ENCODE measurements around the gene KIF11. TPM values are rescaled to one million over a fixed set of nuclear protein-coding genes. Genes with fewer than 3 reads are reported as not detected.

Gene KIF11
- total RNA-seq, 3 donors from 2014 or later: 1.7 to 14.6 (median 3.2) TPM

DNA sequence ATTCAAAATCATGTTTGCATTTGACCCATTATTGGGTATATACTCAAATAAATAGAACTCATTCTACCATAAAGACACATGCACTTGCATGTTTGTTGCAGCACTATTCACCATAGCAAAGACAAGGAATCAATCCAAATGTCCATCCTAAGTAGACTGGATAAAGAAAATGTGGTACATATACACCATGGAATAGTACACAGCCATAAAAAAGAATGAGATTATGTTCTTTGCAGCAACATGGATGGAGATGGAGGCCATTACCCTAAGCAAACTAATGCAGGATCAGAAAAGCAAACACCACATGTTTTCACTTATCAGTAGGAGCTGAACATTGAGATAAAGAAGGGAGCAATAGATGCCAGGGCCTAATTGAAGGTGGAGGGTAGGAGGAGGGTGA lies 84.8 kb downstream of the KIF11 start:
- Histone ChIP-seq H3K36me3 (ENCODE audit: low read depth) (no peaks in the 10 kb centered on the region), H3K4me3 (no peak overlapping the region), H3K9me3 (no peaks in the 10 kb centered on the region), H3K4me1 (ENCODE audit: low read depth) (no peaks in the 10 kb centered on the region)
- intact Hi-C loops (cut with DNase I, micrococcal nuclease): no loop called here
- TF ChIP-seq, protein P1, sequence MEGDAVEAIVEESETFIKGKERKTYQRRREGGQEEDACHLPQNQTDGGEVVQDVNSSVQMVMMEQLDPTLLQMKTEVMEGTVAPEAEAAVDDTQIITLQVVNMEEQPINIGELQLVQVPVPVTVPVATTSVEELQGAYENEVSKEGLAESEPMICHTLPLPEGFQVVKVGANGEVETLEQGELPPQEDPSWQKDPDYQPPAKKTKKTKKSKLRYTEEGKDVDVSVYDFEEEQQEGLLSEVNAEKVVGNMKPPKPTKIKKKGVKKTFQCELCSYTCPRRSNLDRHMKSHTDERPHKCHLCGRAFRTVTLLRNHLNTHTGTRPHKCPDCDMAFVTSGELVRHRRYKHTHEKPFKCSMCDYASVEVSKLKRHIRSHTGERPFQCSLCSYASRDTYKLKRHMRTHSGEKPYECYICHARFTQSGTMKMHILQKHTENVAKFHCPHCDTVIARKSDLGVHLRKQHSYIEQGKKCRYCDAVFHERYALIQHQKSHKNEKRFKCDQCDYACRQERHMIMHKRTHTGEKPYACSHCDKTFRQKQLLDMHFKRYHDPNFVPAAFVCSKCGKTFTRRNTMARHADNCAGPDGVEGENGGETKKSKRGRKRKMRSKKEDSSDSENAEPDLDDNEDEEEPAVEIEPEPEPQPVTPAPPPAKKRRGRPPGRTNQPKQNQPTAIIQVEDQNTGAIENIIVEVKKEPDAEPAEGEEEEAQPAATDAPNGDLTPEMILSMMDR (IDR thresholded peaks at IDR 0.05): no peak
- ATAC-seq: no peak
- no peak for DNase-seq

DNA sequence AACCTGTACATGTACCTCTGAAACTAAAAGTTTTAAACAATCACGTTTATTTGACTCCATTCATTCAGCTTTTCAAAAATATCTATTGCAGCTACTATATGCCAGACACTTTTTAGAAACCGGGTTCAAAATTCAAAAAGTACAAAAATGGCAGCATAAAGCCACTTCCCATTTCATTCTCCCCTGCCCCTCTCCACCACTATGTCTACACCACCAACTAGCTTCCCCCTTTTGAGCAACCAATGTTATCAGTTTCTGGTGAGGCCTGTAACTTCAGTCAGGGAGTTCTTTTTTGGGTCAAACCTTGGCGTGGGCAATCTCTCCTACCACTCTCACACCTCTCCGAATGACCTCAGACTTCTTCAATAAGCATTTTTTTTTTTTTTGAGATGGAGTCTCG lies 85.3 kb downstream of the KIF11 start:
- intact Hi-C loops (cut with DNase I, micrococcal nuclease): no loop called here
- TF ChIP-seq, protein P1 (IDR thresholded peaks at IDR 0.05): no peak
- H3K9me3 ChIP-seq: no peaks in the 10 kb centered on the region
- no peaks in the 10 kb centered on the region for H3K36me3 ChIP-seq (ENCODE audit: low read depth)
- H3K4me3 ChIP-seq: no peak overlapping the region
- H3K4me1 ChIP-seq (ENCODE audit: low read depth): no peaks in the 10 kb centered on the region
- DNase-seq (no peak), ATAC-seq (no peak)

DNA sequence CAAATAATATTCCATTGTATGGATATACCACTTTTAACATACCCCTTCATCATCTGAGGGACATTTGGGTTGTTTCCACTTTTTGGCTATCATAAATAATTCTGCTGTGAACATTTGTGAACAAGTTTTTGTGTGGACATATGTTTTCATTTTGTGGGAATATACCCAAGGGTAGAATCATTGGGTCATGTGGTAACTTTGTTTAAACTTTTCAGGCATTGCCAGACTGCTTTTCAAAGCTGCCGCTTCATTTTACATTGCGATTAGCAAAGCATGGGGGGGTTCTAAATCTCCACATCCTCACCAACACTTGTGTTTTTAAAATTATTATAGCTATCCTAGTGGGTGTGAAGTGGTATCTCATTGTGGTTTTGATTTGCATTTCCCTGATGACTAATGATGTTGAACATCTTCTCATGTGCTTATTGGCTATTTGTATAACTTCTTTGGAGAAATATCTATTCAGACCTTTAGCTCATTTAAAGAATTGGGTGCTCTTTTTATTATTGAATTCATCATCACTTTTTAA lies 88.4 kb downstream of the KIF11 start:
- ATAC-seq: no peak
- Histone ChIP-seq H3K9me3 (no peaks in the 10 kb centered on the region), H3K4me3 (no peak overlapping the region), H3K4me1 (ENCODE audit: low read depth) (no peaks in the 10 kb centered on the region), H3K36me3 (ENCODE audit: low read depth) (no peaks in the 10 kb centered on the region)
- DNase-seq: no peak
- intact Hi-C loops (cut with DNase I, micrococcal nuclease): no loop called here
- TF ChIP-seq, protein P1 (IDR thresholded peaks at IDR 0.05): no peak

DNA sequence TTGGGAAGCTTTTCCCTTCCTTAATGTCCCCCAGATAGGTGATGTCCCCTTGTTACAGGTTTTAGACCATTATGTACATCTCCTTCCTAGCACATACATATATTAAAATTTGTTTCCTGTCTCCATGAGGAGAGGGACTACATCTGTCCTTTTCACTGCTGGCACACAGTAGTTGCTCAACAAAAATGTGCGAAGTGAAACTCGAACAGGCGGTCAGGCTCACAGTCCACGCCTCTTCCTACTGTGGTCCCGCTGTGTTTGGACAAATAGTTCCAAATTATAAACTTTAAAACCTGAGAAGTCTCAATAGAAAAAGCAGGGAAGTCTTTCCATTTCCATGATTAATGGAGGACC lies 95.6 kb downstream of the KIF11 start:
- no peak for ATAC-seq
- no peak overlapping the region for H3K4me3 ChIP-seq
- TF ChIP-seq, protein P1 (IDR thresholded peaks at IDR 0.05): no peak
- no peaks in the 10 kb centered on the region for H3K36me3 ChIP-seq (ENCODE audit: low read depth)
- no peaks in the 10 kb centered on the region for H3K4me1 ChIP-seq (ENCODE audit: low read depth)
- intact Hi-C loops (cut with DNase I, micrococcal nuclease): no loop called here
- H3K9me3 ChIP-seq: no peaks in the 10 kb centered on the region
- no peak for DNase-seq

DNA sequence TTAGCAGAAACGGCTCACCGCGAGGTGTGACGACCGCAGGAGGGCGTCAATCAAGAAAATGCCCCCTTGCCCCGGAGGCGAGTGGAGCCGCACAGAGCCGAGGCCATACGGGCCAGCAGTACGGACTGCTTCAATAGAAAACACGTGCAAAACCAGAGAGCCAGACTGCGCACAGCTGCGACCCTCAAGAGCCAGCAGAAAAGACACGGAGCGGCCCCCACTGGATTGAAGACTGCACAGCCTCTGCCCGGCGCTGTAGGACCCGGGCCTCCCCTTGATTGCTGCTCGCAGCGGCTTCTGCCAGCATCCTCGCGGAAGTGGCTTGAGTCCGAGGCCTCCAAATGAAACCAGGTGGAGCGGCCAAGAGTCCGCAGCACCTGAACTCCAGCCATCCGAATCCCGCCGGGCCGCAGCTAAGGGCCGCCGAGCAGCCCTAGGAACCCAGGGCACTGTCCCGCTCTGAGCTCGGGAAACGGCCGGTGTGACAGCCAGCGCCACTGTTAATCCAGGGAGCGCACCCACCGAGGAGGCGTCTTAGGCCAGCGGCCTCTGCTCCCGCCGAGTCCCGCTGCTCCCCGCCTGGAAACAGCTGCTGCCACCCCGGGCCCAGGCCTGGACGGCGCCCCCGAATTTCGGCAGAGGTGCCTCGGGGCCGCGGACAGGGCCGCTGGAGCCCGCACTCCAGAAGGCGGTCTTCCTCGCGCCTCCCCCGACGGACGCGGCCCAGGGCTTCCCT lies 96.2 kb downstream of the KIF11 start:
- Histone ChIP-seq H3K36me3 (ENCODE audit: low read depth) (no peaks in the 10 kb centered on the region), H3K9me3 (no peaks in the 10 kb centered on the region), H3K4me1 (ENCODE audit: low read depth) (no peaks in the 10 kb centered on the region), H3K4me3 (peak overlapping the region; percentile 10)
- TF ChIP-seq, protein P1 (IDR thresholded peaks at IDR 0.05): no peak
- peak; percentile 33 to 69 (median 60) for DNase-seq
- peak; percentile 51 for ATAC-seq
- intact Hi-C loops (cut with DNase I, micrococcal nuclease): no loop called here

Measured in mucosa of descending colon (tissue), 3 donors.